Epidermal melanocyte (primary cell): ENCODE measurements around the gene NCOA7.
"Not testable (repeated sequence)": the region's sequence is repeated elsewhere in the genome, so short reads cannot be mapped to it uniquely, and the experiment has no call there.

Experiments
- DNase-seq: peaks from one replicate; pipeline ENCODE4 v3.0.0; 2011; ENCODE audit warnings: low spot score; ENCODE audit not compliant: insufficient read length

NCOA7 gene

DNA sequence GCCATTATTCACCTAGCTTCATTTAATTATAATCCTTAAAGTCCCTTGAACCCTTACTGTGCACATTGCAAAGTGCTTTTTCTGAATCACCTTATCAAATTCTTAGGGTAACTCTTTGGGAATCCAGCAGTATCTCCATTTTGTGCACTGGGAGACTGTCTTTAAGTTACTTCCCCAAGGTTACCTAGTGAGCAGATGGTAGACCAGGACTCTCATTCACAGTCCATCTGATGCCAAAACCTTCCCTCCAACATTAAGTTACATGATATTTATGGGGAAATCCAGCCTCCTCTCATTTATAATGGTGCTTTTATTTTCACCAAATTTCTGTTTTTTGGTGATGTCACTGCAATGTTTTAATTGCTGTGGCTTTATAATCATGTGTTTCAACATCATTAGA lies 75.7 kb downstream of the NCOA7 start:
- DNase-seq: no peak

DNA sequence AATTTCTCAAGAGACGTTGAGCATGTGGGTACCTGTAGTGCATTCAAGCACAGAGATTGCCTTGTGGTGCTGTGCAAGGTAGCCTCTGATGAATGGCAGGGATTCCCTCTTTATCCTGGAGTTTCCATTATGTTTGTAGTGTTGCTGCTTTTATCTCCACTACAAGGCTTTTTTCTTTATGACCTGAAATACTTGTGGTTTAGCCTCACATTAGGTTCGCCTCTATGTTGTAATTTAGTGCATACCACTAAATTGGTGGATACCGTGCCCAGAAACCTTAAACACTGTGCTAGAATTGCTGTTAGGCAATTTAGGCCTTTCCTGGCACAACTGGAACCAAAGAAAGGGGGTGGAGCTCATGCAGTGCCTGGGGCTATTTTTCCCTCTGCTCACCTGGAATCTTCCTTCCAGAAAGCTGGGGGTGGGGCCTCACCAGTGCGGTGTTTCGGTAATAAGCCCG lies 76.8 kb downstream of the NCOA7 start:
- peak; percentile 28 for DNase-seq

GRCh38 chr6:125868252-125868651 lies 77.5 kb downstream of the NCOA7 start:
- DNase-seq: no peak

- DNase-seq: no peak
Observed at GRCh38 chr6:125868678-125869395, 78.1 kb downstream of the NCOA7 start.

GRCh38 chr6:125869427-125869826 lies 78.7 kb downstream of the NCOA7 start:
- DNase-seq: no peak

DNA sequence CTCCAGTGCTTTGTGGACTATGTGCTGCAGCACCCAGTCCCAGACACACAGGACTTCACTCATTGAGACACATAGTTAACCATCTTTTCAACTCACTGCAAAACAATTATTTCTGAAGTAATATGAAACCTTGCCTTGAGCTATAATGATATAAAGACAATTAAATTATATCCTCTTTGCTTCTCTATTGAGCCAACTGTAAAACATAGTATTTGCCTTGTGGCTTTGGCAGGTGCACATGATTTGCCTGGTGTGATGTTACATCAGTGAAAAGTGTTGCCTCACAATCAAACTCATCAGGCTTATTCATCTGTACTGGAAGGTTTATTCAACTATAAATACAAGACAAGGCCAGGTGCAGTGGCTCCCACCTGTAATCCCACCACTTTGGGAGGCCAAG lies 80.6 kb downstream of the NCOA7 start:
- no peak for DNase-seq

- no peak for DNase-seq
Observed at GRCh38 chr6:125872259-125872921, 81.6 kb downstream of the NCOA7 start.

- DNase-seq: no peak
Observed at GRCh38 chr6:125882243-125882642, 91.5 kb downstream of the NCOA7 start.

- DNase-seq: no peak
Observed at GRCh38 chr6:125884634-125885371, 94.0 kb downstream of the NCOA7 start.

- no peak for DNase-seq
Observed at GRCh38 chr6:125886021-125886420, 95.3 kb downstream of the NCOA7 start.

GRCh38 chr6:125886914-125887313 lies 96.2 kb downstream of the NCOA7 start:
- DNase-seq: no peak

DNA sequence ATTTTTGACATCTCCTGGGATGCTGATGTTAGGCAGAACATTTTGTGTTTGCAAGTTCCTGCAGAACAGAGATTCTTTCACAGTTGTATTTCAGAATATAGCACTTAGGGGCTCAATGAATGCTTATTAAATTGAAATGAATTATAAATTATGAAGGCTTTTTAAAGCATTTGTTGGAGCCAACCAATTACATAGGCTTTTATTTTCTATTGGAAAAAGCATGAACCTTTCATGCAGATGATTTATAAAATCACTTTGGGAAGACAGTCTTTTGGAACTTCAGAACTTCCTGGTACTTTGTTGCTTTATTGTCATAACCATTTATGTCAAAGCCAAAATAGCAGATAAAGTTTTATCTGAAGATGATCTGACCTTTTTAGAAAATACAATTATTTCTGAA lies 96.6 kb downstream of the NCOA7 start:
- no peak for DNase-seq

GRCh38 chr6:125888989-125889656 lies 98.4 kb downstream of the NCOA7 start:
- no peak for DNase-seq

GRCh38 chr6:125899726-125900182 lies 109.0 kb downstream of the NCOA7 start:
- DNase-seq: no peak

DNA sequence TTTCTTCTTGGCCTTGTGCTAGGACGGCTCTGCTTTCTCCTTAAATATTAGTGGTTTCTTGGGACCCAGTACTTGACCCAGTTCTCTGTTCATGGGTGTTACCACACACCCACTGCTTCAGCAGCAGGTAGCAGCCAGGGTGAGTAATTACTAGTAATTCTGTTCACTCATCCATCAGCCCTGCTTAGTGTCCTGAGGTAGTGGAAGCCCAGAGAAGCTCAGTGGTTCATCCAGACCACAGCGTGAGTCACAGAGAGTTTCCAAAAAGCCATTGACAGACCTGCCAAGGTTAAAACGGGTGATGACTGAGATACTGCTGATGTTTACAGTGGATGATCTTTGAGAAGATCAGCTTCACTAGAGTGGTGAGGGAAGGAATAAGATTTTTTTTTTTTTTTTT lies 114.1 kb downstream of the NCOA7 start:
- DNase-seq: no peak

- DNase-seq: no peak
Observed at GRCh38 chr6:125906158-125906998, 115.6 kb downstream of the NCOA7 start.

- no peak for DNase-seq
Observed at GRCh38 chr6:125910527-125910926, 119.8 kb downstream of the NCOA7 start.

- not testable (repeated sequence) for DNase-seq
Observed at GRCh38 chr6:125911051-125911451, 120.3 kb downstream of the NCOA7 start.

GRCh38 chr6:125912430-125912829 lies 121.7 kb downstream of the NCOA7 start:
- not testable (repeated sequence) for DNase-seq

- no peak for DNase-seq
Observed at GRCh38 chr6:125913145-125913544, 122.4 kb downstream of the NCOA7 start.

DNA sequence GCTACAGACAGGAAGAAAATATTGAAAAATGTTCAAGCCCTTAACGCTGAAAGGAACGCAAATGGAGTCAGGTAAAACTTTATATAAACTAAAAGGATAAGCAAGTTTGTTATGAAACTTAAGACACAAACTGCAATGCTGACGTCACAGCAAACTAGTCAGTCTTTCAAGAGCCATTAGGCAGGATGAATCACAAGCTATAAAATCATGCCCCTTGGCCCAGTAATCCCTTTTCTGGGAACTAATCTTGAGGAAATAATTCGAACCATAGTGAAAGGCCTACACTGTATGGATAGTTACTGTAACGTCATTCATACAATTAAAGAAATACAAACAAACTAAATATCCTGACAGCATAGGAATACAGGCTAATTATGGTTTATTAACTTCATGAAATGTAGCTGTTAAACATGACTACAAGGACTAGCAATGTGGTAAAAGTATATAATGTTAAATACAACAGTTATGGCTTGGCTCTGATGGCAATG lies 123.1 kb downstream of the NCOA7 start:
- no peak for DNase-seq
